GM19023 (cell line): ENCODE measurements around the gene FGFR4.

Experiments used
- ATAC-seq: cut with Tn5 transposase; IDR thresholded peaks from one replicate; pipeline ENCODE4 v1.9.1; 2021; ENCODE audit warnings: mild to moderate bottlenecking, moderate library complexity; ENCODE audit not compliant: unreplicated experiment

The FGFR4 gene

GRCh38 chr5:177131019-177131320, 44.3 kb downstream of the FGFR4 start:
- ATAC-seq = no peak

GRCh38 chr5:177131352-177132135, 44.8 kb downstream of the FGFR4 start:
- no peak for ATAC-seq

- peak; percentile 14 for ATAC-seq
Observed at GRCh38 chr5:177132136-177133095, 45.7 kb downstream of the FGFR4 start.

GRCh38 chr5:177133096-177133852, 46.6 kb downstream of the FGFR4 start, which contains the start of gene NSD1:
Gene NSD1, plus strand, starts transcription at chr5:177133773. Its CDS starts 1,331 bp downstream, at chr5:177135104.
- ATAC-seq = peak; percentile 65

GRCh38 chr5:177133853-177134696, 47.4 kb downstream of the FGFR4 start:
- ATAC-seq = peak; percentile 27

GRCh38 chr5:177134697-177135225, 48.0 kb downstream of the FGFR4 start:
- ATAC-seq = no peak

GRCh38 chr5:177140312-177140711, 53.6 kb downstream of the FGFR4 start:
- ATAC-seq = no peak

- no peak for ATAC-seq
Observed at GRCh38 chr5:177141496-177141895, 54.8 kb downstream of the FGFR4 start.

GRCh38 chr5:177142098-177142611, 55.4 kb downstream of the FGFR4 start:
- no peak for ATAC-seq

- no peak for ATAC-seq
Observed at GRCh38 chr5:177142778-177143177, 56.1 kb downstream of the FGFR4 start.

- no peak for ATAC-seq
Observed at GRCh38 chr5:177146891-177147638, 60.4 kb downstream of the FGFR4 start.
